ENCODE results near the gene SCARB1. TPM values are rescaled to one million over a fixed set of nuclear protein-coding genes. Genes with fewer than 3 reads are reported as not detected.

Gene SCARB1
- total and polyA plus RNA-seq, 2 of the 13 experiments (the other 11 are each of a cell fraction or from before 2014, with no cell fraction given): 63.4 to 160 TPM

DNA sequence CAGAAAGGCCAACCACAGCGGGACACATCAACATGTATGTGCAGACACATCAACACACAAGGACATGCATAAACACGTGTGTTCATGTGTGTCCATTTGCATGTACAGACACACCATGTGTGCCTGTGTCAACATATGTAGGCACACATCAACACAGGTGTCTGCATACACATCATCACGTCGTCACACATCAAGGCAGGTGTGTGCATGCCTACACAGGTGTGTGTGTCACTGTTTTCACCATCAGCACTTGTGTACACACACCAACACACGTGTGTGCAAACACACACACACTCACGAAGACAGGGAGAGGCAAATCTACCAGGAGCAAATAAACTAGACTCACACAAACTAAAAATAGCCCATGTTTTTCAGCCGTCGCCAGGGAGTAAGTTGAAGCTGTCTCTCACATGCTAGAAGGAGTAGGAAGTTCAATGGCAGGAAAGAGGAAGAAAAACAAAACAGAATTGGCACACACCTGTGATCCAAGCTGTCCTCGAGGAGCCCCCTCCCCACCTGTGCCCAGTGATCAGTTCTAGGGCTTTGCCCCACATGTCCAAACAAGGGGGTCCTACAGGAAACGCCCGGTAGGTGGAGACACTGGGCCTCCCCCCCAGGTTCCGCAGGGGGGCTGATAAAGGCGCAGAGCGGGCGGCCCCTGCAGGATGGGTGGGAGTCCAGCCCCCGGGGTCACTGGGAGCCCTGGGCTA, 7.4 kb downstream of the SCARB1 start:
- peak overlapping the region in 1 of 3 experiments; percentile 22; a peak in 1 of 6 replicates for H3K4me3 ChIP-seq (replicated peaks in 1 of 3; ENCODE audit: insufficient read depth in 1 of 3, low read depth in 2 of 3, low read length in 3 of 3)
- no peaks in the 10 kb centered on the region for H3K9me3 ChIP-seq (ENCODE audit: low read length)
- peak overlapping the region; percentile 60 for H3K4me2 ChIP-seq (ENCODE audit: low read depth, low read length)
- ChIA-PET CTCF (ENCODE audit: low intra/inter-chr PET ratio, low total read pairs) (interaction anchor here (0.7 kb wide), 1 partner anchor 43 kb away, joined by 3 read pairs; no protein-coding TSS in a partner anchor), POLR2A (interaction anchor here (1.5 to 2.6 kb wide), 4 partner anchors 27 to 58 kb away, joined by 5 to 9 read pairs (median 8); partner anchors contain the start of gene UBC)
- no peak for FAIRE-seq
- in situ Hi-C loops (cut with HindIII; ENCODE audit: extremely low pct_ligation_motif_present, low pct_unique_long_range_greater_than_20kb): no loop called here
- no TSS peak for BruUV-seq (replicated peaks)
- no peak for ATAC-seq
- DNase-seq (ENCODE audit: low spot score): no peak
- no peaks in the 10 kb centered on the region for H3K27me3 ChIP-seq (ENCODE audit: control insufficient read depth in 1 of 2, insufficient read depth in 2 of 2, low read length in 2 of 2)
- H3K4me1 ChIP-seq (ENCODE audit: insufficient read depth, low read length): peaks cover 88% of the 10 kb centered on the region
- H3K9ac ChIP-seq (ENCODE audit: insufficient read depth, low read depth, low read length): no peak overlapping the region
- WGBS (ENCODE audit: low lambda C conversion rate): 83% methylated on average over 9 of the region's 16 CpGs
- H2AFZ ChIP-seq (ENCODE audit: low read length): no peak overlapping the region
- peaks cover 24% of the 10 kb centered on the region for H4K20me1 ChIP-seq (ENCODE audit: insufficient read depth, low read length)
- peaks cover 9 to 25% of the 10 kb centered on the region in 2 experiments for H3K36me3 ChIP-seq (replicated peaks in 1 of 2; ENCODE audit: control insufficient read depth in 1 of 2, insufficient read depth in 2 of 2, low read length in 2 of 2)
- intact Hi-C loops (cut with micrococcal nuclease; ENCODE audit: unreplicated experiment): no loop called here
- H3K27ac ChIP-seq (ENCODE audit: extremely low read length, insufficient read depth, low read length): no peak overlapping the region
- H3K79me2 ChIP-seq (ENCODE audit: insufficient read depth, low read length): peaks cover 87% of the 10 kb centered on the region
- no peak for TF ChIP-seq REXO4 (CRISPR knock-in tag; IDR thresholded peaks at IDR 0.05; ENCODE audit: borderline replicate concordance)
- TF ChIP-seq POLR2A (IDR thresholded peaks at IDR 0.05; ENCODE audit: insufficient read depth in 1 of 2, low read depth in 2 of 2, low read length in 2 of 2): peak in 1 of 2 experiments; percentile 24; a peak in 1 of 4 replicates
- no peak for TF ChIP-seq NONO (IDR thresholded peaks at IDR 0.05)
- TF ChIP-seq NONO (CRISPR knock-in tag; conservative IDR thresholded peaks at IDR 0.05): 0 out of 2 replicates have a peak, but pooled peaks have one; percentile 51
- TF ChIP-seq, protein P1, sequence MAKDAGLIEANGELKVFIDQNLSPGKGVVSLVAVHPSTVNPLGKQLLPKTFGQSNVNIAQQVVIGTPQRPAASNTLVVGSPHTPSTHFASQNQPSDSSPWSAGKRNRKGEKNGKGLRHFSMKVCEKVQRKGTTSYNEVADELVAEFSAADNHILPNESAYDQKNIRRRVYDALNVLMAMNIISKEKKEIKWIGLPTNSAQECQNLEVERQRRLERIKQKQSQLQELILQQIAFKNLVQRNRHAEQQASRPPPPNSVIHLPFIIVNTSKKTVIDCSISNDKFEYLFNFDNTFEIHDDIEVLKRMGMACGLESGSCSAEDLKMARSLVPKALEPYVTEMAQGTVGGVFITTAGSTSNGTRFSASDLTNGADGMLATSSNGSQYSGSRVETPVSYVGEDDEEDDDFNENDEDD (CRISPR knock-in tag; IDR thresholded peaks at IDR 0.05; ENCODE audit: borderline replicate concordance): no peak
- TF ChIP-seq, protein P2, sequence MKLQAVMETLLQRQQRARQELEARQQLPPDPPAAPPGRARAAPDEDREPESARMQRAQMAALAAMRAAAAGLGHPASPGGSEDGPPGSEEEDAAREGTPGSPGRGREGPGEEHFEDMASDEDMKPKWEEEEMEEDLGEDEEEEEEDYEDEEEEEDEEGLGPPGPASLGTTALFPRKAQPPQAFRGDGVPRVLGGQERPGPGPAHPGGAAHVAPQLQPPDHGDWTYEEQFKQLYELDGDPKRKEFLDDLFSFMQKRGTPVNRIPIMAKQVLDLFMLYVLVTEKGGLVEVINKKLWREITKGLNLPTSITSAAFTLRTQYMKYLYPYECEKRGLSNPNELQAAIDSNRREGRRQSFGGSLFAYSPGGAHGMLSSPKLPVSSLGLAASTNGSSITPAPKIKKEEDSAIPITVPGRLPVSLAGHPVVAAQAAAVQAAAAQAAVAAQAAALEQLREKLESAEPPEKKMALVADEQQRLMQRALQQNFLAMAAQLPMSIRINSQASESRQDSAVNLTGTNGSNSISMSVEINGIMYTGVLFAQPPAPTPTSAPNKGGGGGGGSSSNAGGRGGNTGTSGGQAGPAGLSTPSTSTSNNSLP (IDR thresholded peaks at IDR 0.05; ENCODE audit: low read depth, low read length): no peak
- no peak for TF ChIP-seq ZNF121 (CRISPR knock-in tag; IDR thresholded peaks at IDR 0.05)
- TF ChIP-seq, protein P3, sequence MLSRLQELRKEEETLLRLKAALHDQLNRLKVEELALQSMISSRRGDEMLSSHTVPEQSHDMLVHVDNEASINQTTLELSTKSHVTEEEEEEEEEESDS (CRISPR knock-in tag; IDR thresholded peaks at IDR 0.05; ENCODE audit: borderline replicate concordance): no peak
- TF ChIP-seq, protein P4, sequence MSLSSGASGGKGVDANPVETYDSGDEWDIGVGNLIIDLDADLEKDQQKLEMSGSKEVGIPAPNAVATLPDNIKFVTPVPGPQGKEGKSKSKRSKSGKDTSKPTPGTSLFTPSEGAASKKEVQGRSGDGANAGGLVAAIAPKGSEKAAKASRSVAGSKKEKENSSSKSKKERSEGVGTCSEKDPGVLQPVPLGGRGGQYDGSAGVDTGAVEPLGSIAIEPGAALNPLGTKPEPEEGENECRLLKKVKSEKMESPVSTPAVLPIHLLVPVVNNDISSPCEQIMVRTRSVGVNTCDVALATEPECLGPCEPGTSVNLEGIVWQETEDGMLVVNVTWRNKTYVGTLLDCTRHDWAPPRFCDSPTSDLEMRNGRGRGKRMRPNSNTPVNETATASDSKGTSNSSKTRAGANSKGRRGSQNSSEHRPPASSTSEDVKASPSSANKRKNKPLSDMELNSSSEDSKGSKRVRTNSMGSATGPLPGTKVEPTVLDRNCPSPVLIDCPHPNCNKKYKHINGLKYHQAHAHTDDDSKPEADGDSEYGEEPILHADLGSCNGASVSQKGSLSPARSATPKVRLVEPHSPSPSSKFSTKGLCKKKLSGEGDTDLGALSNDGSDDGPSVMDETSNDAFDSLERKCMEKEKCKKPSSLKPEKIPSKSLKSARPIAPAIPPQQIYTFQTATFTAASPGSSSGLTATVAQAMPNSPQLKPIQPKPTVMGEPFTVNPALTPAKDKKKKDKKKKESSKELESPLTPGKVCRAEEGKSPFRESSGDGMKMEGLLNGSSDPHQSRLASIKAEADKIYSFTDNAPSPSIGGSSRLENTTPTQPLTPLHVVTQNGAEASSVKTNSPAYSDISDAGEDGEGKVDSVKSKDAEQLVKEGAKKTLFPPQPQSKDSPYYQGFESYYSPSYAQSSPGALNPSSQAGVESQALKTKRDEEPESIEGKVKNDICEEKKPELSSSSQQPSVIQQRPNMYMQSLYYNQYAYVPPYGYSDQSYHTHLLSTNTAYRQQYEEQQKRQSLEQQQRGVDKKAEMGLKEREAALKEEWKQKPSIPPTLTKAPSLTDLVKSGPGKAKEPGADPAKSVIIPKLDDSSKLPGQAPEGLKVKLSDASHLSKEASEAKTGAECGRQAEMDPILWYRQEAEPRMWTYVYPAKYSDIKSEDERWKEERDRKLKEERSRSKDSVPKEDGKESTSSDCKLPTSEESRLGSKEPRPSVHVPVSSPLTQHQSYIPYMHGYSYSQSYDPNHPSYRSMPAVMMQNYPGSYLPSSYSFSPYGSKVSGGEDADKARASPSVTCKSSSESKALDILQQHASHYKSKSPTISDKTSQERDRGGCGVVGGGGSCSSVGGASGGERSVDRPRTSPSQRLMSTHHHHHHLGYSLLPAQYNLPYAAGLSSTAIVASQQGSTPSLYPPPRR (CRISPR knock-in tag; IDR thresholded peaks at IDR 0.05; ENCODE audit: borderline replicate concordance): no peak
- TF ChIP-seq ZNF234 (CRISPR knock-in tag; conservative IDR thresholded peaks at IDR 0.05): no peak
- 0 out of 2 replicates have a peak, but pooled peaks have one; percentile 9 for TF ChIP-seq ZNF619 (CRISPR knock-in tag; IDR thresholded peaks at IDR 0.05)
- no peak for TF ChIP-seq ZBTB21 (CRISPR knock-in tag; IDR thresholded peaks at IDR 0.05)
- TF ChIP-seq, protein P5, sequence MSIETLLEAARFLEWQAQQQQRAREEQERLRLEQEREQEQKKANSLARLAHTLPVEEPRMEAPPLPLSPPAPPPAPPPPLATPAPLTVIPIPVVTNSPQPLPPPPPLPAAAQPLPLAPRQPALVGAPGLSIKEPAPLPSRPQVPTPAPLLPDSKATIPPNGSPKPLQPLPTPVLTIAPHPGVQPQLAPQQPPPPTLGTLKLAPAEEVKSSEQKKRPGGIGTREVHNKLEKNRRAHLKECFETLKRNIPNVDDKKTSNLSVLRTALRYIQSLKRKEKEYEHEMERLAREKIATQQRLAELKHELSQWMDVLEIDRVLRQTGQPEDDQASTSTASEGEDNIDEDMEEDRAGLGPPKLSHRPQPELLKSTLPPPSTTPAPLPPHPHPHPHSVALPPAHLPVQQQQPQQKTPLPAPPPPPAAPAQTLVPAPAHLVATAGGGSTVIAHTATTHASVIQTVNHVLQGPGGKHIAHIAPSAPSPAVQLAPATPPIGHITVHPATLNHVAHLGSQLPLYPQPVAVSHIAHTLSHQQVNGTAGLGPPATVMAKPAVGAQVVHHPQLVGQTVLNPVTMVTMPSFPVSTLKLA (IDR thresholded peaks at IDR 0.05): peak; percentile 78
- no peak for TF ChIP-seq PHF8 (CRISPR knock-in tag; IDR thresholded peaks at IDR 0.05)
